HG02943 (cell line): ENCODE data around the gene FLT1.

ENCODE experiments used
- ATAC-seq: cut with Tn5 transposase; IDR thresholded peaks from one replicate; pipeline ENCODE4 v1.9.1; 2021; ENCODE audit warnings: mild to moderate bottlenecking, low read depth, moderate library complexity; ENCODE audit not compliant: unreplicated experiment

The FLT1 gene

DNA sequence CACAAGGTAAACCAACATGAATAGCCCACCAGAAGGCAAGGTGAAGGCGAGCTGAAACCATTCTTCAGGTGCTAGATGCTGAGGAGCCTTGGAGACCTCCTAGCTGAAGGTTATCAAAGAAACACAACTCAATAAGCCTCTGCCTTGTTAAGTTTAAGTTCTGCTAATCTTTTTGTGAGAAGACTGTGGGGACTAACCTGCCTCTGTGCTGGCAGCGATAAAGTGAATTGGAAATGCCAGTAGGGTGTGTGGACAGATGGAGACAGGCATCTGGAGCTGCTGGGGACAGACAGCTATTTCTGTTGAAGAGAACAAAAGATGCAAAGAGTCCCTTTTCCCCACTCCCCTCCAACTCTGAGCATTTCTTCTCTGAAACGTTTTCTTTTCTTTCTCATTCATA lies 33.5 kb upstream of the FLT1 start:
- ATAC-seq, result no peak

DNA sequence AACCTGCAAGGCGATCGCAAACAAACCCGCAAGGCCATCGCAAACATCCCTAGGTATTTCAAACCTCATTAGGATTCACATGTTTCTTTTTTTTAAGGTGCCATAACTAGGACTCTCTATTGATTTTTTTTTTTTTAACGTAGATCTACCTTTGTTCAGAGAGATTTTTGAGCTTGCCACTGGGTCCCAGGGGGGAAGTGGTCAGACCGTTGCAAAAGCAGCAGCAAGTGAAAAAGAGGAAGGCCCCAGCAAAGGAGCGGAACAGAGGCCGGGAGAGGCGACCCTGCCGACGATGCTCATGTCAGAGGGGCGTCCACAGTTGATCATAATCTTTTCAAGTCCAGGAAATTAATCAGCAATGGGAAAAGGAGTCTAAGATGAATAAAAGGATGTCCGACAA lies 32.7 kb upstream of the FLT1 start:
- no peak for ATAC-seq

DNA sequence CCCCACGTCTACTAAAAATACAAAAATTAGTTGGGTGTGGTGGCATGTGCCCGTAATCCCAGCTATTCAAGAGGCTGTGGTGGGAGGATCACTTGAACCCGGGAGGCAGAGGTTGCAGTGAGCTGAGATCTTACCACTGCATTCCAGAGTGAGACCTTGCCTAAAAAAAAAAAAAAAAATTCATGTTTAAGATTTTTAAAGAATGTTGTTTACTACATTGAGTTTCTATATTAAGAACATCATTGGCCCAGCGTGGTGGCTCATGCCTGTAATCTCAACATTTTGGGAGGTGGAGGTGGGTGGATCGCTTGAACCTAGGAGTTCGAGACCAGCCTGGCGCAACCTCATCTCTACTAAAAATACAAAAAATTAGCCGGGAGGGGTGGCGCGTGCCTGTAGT lies 31.9 kb upstream of the FLT1 start:
- ATAC-seq, result no peak

DNA sequence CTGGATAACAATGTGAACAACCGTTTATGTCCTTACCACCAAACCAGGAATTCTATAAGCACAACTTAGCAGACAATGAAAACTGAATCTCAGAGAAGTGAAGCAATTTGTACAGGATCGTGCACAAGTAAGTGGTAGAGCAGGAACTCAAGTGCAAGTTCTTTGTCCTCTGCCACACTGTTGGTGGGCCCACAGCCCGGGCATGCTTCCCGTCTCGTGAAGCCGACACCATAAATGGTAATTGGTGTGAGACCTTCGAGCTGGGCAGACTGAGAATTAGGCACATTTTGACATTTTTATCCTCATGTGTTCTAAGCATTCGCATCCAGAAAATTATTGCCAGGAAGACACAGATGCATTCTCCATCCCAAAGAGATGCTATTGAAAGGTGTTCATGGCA lies 27.9 kb upstream of the FLT1 start:
- no peak for ATAC-seq

DNA sequence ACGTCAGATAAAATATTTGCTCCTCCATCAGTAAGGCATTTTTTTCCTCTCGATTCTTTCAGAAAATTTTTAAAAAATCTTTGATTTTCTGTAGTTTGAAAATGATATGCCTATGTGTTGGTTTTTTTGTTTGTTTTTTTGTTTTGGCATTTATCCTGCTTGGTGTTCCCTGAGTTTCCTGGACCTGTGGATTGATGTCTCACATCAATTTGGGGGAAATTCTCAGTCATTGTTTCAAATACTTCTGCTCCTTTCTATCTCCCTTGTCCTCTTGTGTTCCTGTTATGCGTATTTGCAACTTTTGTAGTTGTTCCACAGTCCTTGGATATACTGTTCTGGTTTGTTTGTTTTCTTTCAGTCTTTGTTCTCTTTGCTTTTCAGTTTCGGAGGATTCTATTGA lies 18.8 kb upstream of the FLT1 start:
- no peak for ATAC-seq

DNA sequence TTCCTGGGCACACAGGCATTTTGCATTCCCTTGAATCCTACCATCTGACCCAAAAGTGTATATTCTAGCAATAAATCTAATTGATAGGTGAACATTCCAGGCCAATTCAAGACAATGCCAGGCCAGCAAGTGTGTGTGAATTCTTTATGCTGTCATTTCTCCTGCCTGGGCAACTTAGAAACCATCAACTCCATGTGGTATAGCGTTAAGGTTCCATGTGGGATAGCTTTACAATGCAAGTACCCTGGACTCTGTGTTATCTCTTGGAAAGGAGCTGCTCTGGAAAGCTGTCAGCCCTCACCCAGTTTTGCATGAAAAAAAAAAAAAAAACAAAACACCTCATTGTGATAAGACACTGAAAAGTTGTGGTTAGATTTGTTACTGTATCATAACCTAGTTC lies 15.6 kb upstream of the FLT1 start:
- ATAC-seq, result no peak

DNA sequence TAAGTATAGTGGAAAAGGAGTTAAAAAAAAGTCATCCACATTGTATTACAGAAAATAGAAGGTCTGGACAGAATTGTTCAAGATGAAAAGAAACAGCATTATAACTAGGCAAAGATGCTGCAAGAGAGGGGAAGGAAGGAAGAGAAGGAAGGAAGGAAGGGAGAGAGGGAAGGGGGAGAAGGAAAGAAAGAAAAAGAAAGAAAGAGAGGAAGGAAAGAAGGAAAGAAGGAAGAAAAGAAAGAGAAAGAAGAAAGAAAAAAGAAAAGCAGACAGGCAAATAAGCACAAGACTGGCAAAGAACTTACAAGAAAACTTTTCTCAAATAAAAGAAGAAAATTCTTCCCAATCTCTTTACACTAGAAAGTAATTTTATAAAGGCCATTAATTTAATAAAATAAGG lies 15.1 kb upstream of the FLT1 start:
- ATAC-seq, result no peak

DNA sequence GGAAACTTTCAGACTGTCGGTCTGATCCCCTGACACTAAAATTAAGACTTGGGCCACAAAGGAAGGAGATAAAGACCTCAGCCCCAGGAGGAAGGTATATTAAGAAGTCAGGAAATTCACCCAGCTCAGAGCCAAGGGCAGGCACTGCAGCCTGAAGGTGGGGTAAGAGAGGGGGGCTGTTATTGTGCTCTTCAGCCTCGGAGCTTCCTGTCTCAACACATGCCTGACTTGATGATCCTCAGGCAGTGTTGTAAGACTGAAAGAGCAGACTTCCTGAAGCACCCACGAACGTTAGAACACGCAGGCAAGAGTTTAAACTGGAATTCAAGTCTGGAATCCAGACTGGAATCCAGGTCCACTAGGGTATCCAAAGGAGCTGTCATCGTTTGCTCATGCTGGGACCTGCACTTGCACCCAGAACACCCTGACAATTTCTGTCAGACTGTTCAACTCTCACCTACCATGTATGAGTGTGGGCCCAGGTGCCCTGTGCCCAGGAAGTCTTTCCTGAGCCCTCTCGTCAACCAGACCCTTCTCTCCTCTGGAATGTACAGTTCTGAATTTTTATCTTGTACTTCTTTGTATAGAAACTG lies 10.7 kb upstream of the FLT1 start:
- no peak for ATAC-seq

DNA sequence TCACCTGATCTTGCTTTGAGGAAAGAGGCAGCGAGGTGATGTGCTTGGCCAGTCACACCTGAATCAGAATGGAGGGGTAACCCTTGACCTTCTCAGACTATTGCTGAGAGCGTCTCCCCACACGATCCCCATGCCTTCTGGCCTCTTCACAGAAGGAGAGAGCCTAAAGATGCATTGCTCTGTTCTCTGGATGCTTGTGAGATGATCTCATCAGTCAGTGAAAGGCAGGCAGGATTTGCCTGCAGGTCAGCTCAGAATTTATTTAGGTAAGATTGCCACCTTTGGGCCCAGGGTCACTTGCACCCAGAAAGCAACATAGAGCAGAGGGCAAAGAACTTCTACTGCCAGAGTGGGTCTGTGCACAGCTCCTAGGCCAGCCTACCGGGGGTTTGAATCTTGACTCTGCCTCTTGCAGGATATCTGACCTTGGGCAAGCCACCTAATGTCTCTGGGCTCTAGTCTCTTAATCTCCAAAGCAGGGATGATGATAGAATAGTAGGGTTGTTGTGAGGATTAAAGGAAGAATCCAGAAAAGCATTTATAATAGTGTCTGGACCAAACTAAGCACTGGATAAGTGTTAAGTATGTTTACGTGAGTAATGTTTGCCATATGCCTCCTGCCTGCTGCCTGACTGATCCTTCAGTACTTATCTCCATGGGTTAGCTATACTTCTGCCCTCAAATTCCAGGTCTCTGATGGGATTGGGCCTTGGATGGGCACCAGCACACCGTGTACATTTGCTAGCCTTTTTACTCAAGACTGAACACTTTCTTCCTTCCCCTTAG lies 8.4 kb upstream of the FLT1 start:
- ATAC-seq, result no peak

DNA sequence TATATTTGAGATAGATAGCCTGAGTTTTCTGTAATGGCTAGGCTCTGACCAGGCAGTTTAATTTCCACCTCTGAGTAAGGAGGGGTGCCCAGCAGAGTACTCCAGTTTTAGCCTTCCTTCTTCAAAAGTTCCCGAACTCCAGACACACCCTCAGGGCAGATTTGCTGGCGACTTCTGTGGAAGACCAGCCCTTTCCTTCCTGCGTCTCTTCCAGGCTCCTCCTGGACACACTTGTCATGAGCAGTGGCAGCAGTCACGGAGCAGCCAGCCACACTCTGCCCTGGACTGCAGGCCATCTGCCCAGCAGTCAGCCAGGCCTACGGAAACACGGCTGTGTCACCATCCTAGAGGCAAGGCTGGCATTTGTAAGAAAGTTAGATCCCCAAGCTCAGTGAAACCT lies 6.6 kb upstream of the FLT1 start:
- ATAC-seq, result no peak

DNA sequence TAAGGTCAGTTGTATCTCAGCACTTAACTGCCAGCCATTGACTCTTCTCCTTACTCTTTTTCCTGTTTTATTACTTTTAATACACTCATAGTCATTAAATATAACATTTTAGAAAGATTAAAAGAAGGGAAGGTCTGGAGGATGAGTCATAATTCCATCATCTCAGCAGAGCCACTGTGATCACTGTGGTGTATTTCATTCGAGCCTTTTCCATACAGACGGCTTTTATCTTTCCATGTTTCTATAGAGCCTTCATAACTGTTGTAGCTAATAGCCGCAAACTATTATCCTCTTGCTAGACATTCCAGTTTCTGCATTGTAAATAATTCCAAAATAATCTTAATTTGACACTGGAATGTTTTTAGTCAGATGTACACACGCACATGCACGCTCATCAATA lies 4.7 kb upstream of the FLT1 start:
- no peak for ATAC-seq

DNA sequence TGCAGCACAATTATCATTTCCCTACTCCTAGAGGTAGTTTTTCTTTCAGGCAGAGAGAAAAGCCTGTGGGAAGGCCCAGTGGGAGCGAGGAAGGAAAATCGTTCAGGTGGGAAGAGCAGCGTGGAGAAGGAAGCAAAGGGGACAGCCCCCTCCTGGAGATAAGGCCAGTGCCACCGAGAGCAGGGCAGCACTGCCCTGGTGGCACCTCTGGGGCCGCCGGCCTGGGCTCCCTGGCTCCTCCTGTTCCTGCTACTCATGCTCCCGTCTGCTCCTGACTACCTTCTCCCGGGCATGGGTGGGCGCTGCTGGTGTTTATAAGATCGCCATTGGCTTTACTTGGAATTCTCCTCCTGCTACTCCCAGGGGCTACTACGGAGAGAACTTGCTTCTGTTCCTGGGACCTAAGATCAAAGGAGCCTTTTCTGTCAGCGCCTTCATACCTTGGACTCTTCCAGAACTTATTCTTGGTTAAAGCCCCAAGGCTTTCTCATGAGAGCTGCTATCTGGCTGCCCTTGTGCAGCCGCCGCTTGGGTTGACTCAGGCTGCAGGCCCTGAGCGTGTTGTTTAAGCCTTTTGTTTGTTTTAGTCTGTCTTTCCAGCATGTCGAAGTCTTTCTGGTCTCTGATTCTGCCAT lies 3.7 kb upstream of the FLT1 start:
- ATAC-seq, result no peak

DNA sequence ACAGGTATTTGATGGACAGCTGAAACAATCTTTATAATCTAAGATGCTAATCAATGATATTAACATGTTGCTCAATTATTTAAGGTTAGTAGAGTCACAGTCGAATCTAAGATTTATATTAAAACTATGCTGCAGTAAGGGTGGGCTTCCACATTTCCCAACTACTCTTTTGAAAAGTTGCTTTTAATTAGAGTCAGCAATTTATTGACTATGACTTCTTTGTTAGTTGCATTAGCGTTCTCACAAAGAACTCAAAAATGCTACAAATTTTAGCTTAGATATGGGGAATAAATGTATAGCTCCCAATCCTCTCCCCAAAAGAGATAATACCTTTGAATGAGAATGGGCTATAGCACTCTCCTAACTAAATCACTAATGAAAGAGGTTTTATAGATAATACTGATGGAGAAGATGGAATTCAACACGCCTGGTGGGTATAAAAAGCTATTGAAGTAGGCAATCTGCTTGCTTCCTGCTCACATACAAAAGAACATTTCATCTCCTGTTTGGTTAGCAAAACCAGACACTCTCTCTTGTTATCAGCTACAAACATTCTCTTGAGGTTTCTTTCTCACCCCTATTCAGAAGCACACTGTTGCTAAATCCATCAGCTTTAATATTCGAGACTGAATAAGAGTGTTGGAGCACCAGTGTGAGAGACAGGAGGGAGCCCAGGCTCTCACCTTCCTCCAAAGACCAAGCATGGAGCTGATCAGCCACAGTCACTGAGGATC lies 2.4 kb upstream of the FLT1 start:
- no peak for ATAC-seq

DNA sequence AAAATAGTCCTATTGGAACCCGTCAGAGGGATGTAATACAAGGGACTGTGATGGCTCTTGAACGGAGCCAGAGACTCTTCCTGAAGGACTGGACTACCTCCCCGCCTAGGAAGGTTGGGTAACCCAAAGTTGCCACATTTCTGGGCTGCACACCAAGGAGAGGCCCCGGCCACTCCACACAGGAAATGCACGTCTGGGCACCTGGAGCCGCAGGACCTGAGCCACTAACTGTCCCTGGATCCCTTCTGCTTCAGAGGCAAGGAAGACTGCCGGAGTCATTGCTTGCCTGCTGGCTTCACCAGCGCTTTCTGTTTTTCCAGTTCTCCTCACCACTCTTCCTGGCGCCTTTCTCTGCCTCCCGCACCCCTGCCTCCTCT lies 1.2 kb upstream of the FLT1 start:
- ATAC-seq, result no peak

DNA sequence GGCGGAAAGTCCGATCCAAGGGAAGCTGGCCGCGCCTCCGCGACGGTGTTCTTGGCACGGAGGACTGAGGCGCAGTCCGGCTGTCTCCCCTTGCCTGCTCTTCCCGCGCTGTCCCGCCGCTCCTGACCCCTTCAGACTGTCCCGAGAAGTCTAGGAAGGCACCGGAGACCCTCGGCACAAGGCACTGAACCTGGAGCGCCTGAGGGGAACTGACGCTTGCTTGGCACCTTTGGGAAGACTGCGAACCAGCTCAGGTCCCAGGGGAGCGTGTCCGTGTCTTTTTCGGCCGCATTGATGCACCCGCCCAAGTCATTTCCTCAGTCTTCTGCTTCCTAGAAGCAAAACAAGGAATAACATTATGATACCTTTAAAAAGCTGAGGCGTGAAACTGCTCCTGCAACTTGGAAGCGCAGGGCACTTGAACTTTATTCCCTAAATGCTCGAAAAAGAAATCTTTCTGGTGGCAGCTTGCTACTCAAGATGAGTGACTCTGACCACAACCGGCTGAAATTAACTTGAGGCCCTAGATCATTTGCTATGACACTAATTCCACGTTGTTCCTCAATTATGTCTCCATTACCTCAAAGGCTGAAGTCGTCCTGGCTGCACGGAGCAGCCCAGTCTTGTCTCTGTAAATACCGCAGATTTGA lies 735 bp upstream of the FLT1 start:
- ATAC-seq, result no peak

DNA sequence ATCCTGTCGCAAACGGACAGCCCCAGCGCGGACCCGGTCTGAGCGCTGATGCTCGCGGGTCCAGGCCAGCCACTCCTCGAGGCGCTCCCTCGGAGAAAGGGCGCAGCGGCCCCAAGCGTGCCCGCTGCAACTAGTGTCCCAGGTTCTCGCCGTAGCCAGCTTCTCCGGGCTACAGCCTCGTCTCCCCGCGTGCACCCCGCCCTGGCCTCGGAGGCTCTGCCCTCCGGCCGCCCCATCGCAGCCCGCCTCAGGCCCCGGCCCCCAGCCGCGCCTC lies 487 bp downstream of the FLT1 start:
- no peak for ATAC-seq

DNA sequence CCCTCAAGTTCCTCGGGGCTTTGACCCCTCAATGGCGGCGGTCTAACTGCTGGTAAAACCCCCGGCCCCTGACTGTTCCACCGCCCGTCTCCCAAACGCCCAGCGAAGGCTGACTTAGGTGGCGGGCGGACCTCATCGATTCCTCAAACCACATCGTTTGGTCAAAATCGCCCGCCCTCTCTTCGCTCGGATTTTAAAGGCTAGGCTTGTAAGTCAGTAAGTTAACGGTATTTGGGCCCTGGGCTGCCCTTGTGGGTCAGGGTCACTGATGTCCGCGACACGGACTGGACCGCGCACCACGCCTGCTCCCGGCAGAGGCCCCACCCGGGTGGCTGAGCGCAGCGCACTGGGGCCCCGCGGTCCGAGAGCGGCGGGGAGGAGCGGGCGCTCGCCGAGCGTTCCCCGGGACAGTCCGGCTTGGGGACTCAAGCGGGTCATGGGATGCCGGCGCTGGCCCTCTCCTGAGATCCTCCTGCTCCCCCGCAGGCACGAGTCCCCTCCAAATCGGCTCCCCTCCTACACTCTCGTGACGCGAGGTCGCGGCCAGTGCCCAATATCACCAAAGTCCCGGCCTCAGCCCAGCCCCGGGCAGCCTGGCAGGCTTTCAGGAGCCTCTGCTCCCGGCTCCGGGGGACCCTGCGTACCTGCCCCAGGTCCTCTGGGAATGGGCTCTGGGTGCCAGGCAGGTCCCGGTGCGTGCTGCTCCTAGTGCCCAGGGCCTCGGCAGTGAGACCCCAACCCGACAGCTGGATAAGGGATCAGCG lies 1.0 kb downstream of the FLT1 start:
- ATAC-seq, result no peak

DNA sequence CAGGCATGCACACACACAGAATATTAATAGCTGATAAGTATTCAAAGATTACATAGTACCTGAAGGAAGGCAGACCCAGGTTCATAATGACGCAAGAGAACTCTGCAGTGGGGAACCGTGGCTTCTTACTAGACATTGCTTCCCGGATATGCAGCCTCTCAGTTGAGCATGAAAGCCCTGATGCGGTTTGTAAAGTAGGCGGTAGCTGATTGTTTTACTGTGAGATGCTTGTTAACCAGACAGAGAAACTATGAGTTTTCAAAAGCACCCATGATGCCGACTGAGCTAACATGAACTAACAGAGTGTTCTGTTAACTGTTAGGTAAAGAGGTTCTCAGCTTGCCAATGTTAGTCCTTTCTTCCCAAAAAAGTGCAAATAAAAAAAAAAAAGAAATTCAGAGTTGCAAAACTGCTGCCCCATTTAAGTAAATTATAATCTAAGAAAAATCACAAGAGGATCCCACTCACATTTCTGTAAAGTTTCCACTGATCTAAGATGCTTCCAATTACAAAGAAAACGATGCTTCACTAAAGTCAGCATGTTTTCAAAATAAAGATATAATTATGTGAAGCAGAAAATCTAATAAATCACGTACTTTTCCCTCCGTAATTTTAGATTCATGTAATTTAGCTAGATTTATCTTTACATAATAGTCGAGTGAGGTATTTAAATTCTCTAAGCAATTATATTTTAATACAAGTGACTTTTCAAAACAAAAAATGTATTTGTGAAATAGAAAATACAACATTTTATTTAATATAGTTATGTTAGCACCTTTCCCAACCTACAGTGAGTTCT lies 2.2 kb downstream of the FLT1 start:
- ATAC-seq, result no peak

DNA sequence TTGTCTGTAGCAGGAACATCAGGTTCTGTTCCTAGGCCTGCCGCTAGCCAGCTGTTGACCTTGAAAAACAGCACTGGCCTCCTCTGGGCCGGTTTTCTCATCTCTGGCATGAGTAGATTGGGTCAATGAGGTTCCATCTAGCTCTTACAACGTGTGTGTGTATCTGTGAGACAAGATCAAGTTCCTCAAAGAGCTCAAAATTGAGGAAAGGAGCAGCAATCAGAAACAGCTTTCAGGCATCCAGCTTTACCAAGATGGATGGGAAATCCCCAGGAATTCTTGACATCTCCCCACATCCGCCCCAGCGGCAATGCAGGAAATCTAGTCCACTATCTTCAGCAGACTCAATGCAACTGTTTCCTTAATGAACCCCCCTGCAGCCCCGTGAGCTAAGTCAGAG lies 4.9 kb downstream of the FLT1 start:
- no peak for ATAC-seq

DNA sequence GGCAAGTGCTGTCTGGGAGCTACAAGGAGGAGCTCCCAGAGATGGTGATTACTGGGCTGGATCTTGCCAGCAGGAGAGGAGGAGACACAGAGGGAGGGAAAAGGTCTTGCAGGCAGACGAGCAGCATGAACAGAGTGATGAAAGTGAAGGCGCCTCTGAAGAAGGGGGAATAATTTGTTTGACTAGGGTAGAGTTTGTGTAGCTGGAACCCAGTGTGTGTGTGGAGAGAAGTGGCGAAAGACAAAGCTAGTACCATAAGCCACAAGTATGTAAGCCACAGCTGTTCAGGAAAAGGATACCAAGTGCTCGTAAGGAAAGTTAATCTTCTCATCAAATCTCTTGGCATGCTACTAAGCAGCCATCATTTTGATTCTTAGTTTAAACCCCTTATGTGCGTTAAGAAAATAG lies 5.4 kb downstream of the FLT1 start:
- ATAC-seq, result no peak
